WTC11 (cell line): Measurements from ENCODE around the gene SLC35B4. TPM values are rescaled to one million over a fixed set of nuclear protein-coding genes. Genes with fewer than 3 reads are reported as not detected.

Experiments
- ATAC-seq: fragments of 200-7000 bp; cut with Tn5 transposase; 2 replicates; pipeline ENCODE4 v1.10.0; 2021; ENCODE audit warnings: mild to moderate bottlenecking, moderate library complexity
- CTCF ChIA-PET: fragments of 300-600 bp; sonication (Branson Sonifier 250); formaldehyde crosslinking; loops from one replicate; lab custom pipeline; 2021; ENCODE audit warnings: antibody characterized with exemption; lab: Charles Lee
- POLR2A ChIA-PET: fragments of 350-600 bp; sonication (Branson Sonifier 250); formaldehyde crosslinking; loops from one replicate; lab custom pipeline; 2021; ENCODE audit warnings: antibody characterized with exemption; lab: Charles Lee
- DNase-seq: peaks from one replicate; pipeline ENCODE4 v3.0.0; 2021; ENCODE audit warnings: low spot score
- H3K27ac Mint-ChIP-seq: 2 replicates; pipeline ENCODE4 v1.8.0; 2021; ENCODE audit warnings: mixed read lengths
- H3K27me3 Mint-ChIP-seq: 2 replicates; pipeline ENCODE4 v1.8.0; 2021; ENCODE audit warnings: low read depth, mild to moderate bottlenecking, moderate library complexity, mixed read lengths
- H3K36me3 Mint-ChIP-seq: 2 replicates; pipeline ENCODE4 v1.8.0; 2021; ENCODE audit warnings: mixed read lengths
- H3K4me1 Mint-ChIP-seq: 2 replicates; pipeline ENCODE4 v1.8.0; 2022; ENCODE audit warnings: mixed read lengths
- H3K4me3 Mint-ChIP-seq: 2 replicates; pipeline ENCODE4 v1.8.0; 2021; ENCODE audit warnings: mild to moderate bottlenecking, moderate library complexity, mixed read lengths
- H3K9me3 Mint-ChIP-seq: 2 replicates; pipeline ENCODE4 v1.8.0; 2021; ENCODE audit warnings: mixed read lengths
- ATF2 ChIP-seq: sonication (generic); formaldehyde crosslinking; IDR thresholded peaks from 2 replicates; pipeline ENCODE4 v1.8.1; 2022; ENCODE audit warnings: low read depth, missing genetic modification reagents, borderline replicate concordance
- ETV6 ChIP-seq: sonication (generic); formaldehyde crosslinking; IDR thresholded peaks from 2 replicates; pipeline ENCODE4 v1.8.1; 2022; ENCODE audit warnings: mild to moderate bottlenecking, missing genetic modification reagents
- HMGA2 ChIP-seq: fragments of 250-450 bp; sonication (Bioruptor Pico); IDR thresholded peaks from 2 replicates; pipeline ENCODE4 v1.4.0; 2021; ENCODE audit warnings: mild to moderate bottlenecking, moderate library complexity
- IRF1 ChIP-seq: sonication (generic); formaldehyde crosslinking; IDR thresholded peaks from 2 replicates; pipeline ENCODE4 v1.8.0; 2023; ENCODE audit warnings: missing genetic modification reagents
- MYBL2 ChIP-seq: sonication (generic); formaldehyde crosslinking; IDR thresholded peaks from 2 replicates; pipeline ENCODE4 v1.8.1; 2023; ENCODE audit warnings: mild to moderate bottlenecking, moderate library complexity, missing genetic modification reagents
- NFYB ChIP-seq: sonication (generic); formaldehyde crosslinking; conservative IDR thresholded peaks from 2 replicates; pipeline ENCODE4 v1.8.0; 2022; ENCODE audit warnings: low read depth, missing genetic modification reagents
- PREB ChIP-seq: sonication (generic); formaldehyde crosslinking; IDR thresholded peaks from 2 replicates; pipeline ENCODE4 v1.8.1; 2022; ENCODE audit warnings: mild to moderate bottlenecking, missing genetic modification reagents, moderate library complexity, borderline replicate concordance
- RORB ChIP-seq: fragments of 250-450 bp; sonication (Bioruptor Pico); IDR thresholded peaks from 2 replicates; pipeline ENCODE4 v1.9.0; 2021; ENCODE audit warnings: mild to moderate bottlenecking
- USF1 ChIP-seq: sonication (generic); formaldehyde crosslinking; IDR thresholded peaks from 2 replicates; pipeline ENCODE4 v1.8.0; 2022; ENCODE audit warnings: mild to moderate bottlenecking, missing genetic modification reagents
- ZNF219 ChIP-seq: sonication (generic); formaldehyde crosslinking; IDR thresholded peaks from 2 replicates; pipeline ENCODE4 v1.8.0; 2023; ENCODE audit warnings: missing genetic modification reagents, mild to moderate bottlenecking, borderline replicate concordance
- ZNF232 ChIP-seq: sonication (generic); formaldehyde crosslinking; IDR thresholded peaks from 2 replicates; pipeline ENCODE4 v1.8.0; 2022; ENCODE audit warnings: mild to moderate bottlenecking, missing genetic modification reagents
- ZNF317 ChIP-seq: sonication (generic); formaldehyde crosslinking; IDR thresholded peaks from 2 replicates; pipeline ENCODE4 v1.8.1; 2023; ENCODE audit warnings: low read depth, mild to moderate bottlenecking, moderate library complexity, missing genetic modification reagents, borderline replicate concordance
- total RNA-seq: library from RNA; stranded (reverse); gene quantifications from 3 replicates; pipeline ENCODE4 v1.2.3, GENCODE V29; 2021
- TF ChIP-seq, protein P1 (sequence below): sonication (generic); formaldehyde crosslinking; IDR thresholded peaks from 2 replicates; pipeline ENCODE4 v1.8.1; 2023; ENCODE audit warnings: mild to moderate bottlenecking, missing genetic modification reagents, moderate library complexity
- TF ChIP-seq, protein P2 (sequence below): fragments of 250-450 bp; sonication (Bioruptor Pico); IDR thresholded peaks from 2 replicates; pipeline ENCODE4 v1.9.0; 2021; ENCODE audit warnings: mild to moderate bottlenecking
- TF ChIP-seq, protein P3 (sequence below): fragments of 250-450 bp; sonication (Bioruptor Pico); IDR thresholded peaks from 2 replicates; pipeline ENCODE4 v1.9.0; 2021; ENCODE audit warnings: mild to moderate bottlenecking
- TF ChIP-seq, protein P4 (sequence below): sonication (generic); formaldehyde crosslinking; IDR thresholded peaks from 2 replicates; pipeline ENCODE4 v1.8.0; 2022; ENCODE audit warnings: missing genetic modification reagents

SLC35B4 gene
- total RNA-seq, 1 experiment from 2014 or later = 32.6 TPM

GRCh38 chr7:134334408-134334807, 17.7 kb upstream of the SLC35B4 start (continued):
- TF ChIP-seq ZNF317 (CRISPR knock-in tag) (no peak), USF1 (CRISPR knock-in tag) (no peak)
- TF ChIP-seq, protein P1, sequence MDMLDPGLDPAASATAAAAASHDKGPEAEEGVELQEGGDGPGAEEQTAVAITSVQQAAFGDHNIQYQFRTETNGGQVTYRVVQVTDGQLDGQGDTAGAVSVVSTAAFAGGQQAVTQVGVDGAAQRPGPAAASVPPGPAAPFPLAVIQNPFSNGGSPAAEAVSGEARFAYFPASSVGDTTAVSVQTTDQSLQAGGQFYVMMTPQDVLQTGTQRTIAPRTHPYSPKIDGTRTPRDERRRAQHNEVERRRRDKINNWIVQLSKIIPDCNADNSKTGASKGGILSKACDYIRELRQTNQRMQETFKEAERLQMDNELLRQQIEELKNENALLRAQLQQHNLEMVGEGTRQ (CRISPR knock-in tag) = no peak

DNA sequence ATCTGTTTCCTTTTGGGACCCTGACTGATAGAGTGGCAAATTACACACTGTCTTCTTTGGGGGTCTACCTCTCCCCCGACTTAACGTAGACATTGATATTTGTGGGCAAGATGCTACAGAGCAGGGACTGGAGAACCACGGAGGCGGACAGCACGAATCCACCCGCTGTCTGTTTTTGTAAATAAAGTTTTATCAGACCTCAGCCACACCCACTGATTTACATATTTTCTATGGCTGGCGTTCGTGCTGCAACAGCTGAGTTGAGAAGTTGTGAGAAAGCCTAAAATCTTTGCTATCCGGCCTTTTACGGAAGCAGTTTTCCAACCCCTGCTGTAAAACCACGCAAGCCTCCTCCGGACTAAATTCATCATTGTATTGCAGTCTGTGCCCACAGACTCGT, 17.2 kb upstream of the SLC35B4 start:
- H3K4me3 Mint-ChIP-seq = no peak overlapping the region
- no peaks in the 10 kb centered on the region for H3K36me3 Mint-ChIP-seq
- ChIA-PET POLR2A (no interaction called here), CTCF (no interaction called here)
- H3K9me3 Mint-ChIP-seq = peaks cover 17% of the 10 kb centered on the region
- TF ChIP-seq PREB (CRISPR knock-in tag) (no peak), ZNF232 (CRISPR knock-in tag) (no peak)
- H3K4me1 Mint-ChIP-seq = no peaks in the 10 kb centered on the region
- peaks cover 3% of the 10 kb centered on the region; the same call in 1 of the 2 replicates for H3K27me3 Mint-ChIP-seq
- DNase-seq (no peak), ATAC-seq (no peak)
- no peak overlapping the region for H3K27ac Mint-ChIP-seq

GRCh38 chr7:134332892-134333291, 16.2 kb upstream of the SLC35B4 start:
- TF ChIP-seq IRF1 (CRISPR knock-in tag) = no peak
- TF ChIP-seq HMGA2 (CRISPR knock-in tag) = peak; percentile 91
- TF ChIP-seq, all 79 proteins: peak for 1
- no peaks in the 10 kb centered on the region for H3K4me1 Mint-ChIP-seq
- DNase-seq (no peak), ATAC-seq (no peak)
- H3K27me3 Mint-ChIP-seq = peaks cover 3% of the 10 kb centered on the region; the same call in 1 of the 2 replicates
- POLR2A ChIA-PET = no interaction called here
- peaks cover 13% of the 10 kb centered on the region for H3K9me3 Mint-ChIP-seq
- H3K27ac Mint-ChIP-seq = no peak overlapping the region
- no peak overlapping the region for H3K4me3 Mint-ChIP-seq
- CTCF ChIA-PET = interaction anchor here (2.5 kb wide), 1 partner anchor 88 kb away, joined by 7 read pairs; no protein-coding TSS in a partner anchor
- H3K36me3 Mint-ChIP-seq = no peaks in the 10 kb centered on the region

GRCh38 chr7:134331393-134331792, 14.7 kb upstream of the SLC35B4 start:
- ATAC-seq = no peak
- H3K27ac Mint-ChIP-seq = no peak overlapping the region
- no peaks in the 10 kb centered on the region for H3K36me3 Mint-ChIP-seq
- peaks cover 3% of the 10 kb centered on the region; the same call in 1 of the 2 replicates for H3K27me3 Mint-ChIP-seq
- peaks cover 13% of the 10 kb centered on the region for H3K9me3 Mint-ChIP-seq
- H3K4me3 Mint-ChIP-seq = no peak overlapping the region
- ChIA-PET CTCF (interaction anchor here (0.6 to 2.5 kb wide), 2 partner anchors 17 to 89 kb away, joined by 6 to 7 read pairs; no protein-coding TSS in a partner anchor), POLR2A (no interaction called here)
- DNase-seq = no peak
- no peaks in the 10 kb centered on the region; the same call in 1 of the 2 replicates for H3K4me1 Mint-ChIP-seq
- TF ChIP-seq PREB (CRISPR knock-in tag) = no peak
- no peak for TF ChIP-seq ATF2 (CRISPR knock-in tag)
- TF ChIP-seq, protein P2, sequence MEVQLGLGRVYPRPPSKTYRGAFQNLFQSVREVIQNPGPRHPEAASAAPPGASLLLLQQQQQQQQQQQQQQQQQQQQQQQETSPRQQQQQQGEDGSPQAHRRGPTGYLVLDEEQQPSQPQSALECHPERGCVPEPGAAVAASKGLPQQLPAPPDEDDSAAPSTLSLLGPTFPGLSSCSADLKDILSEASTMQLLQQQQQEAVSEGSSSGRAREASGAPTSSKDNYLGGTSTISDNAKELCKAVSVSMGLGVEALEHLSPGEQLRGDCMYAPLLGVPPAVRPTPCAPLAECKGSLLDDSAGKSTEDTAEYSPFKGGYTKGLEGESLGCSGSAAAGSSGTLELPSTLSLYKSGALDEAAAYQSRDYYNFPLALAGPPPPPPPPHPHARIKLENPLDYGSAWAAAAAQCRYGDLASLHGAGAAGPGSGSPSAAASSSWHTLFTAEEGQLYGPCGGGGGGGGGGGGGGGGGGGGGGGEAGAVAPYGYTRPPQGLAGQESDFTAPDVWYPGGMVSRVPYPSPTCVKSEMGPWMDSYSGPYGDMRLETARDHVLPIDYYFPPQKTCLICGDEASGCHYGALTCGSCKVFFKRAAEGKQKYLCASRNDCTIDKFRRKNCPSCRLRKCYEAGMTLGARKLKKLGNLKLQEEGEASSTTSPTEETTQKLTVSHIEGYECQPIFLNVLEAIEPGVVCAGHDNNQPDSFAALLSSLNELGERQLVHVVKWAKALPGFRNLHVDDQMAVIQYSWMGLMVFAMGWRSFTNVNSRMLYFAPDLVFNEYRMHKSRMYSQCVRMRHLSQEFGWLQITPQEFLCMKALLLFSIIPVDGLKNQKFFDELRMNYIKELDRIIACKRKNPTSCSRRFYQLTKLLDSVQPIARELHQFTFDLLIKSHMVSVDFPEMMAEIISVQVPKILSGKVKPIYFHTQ (CRISPR knock-in tag) = no peak
- TF ChIP-seq ZNF219 = no peak
- no peak for TF ChIP-seq RORB (CRISPR knock-in tag)
- TF ChIP-seq, protein P3, sequence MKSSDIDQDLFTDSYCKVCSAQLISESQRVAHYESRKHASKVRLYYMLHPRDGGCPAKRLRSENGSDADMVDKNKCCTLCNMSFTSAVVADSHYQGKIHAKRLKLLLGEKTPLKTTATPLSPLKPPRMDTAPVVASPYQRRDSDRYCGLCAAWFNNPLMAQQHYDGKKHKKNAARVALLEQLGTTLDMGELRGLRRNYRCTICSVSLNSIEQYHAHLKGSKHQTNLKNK (CRISPR knock-in tag) = no peak
- TF ChIP-seq ETV6 = no peak
- no peak for TF ChIP-seq NFYB (CRISPR knock-in tag)
- no peak for TF ChIP-seq MYBL2 (CRISPR knock-in tag)
- TF ChIP-seq, protein P4, sequence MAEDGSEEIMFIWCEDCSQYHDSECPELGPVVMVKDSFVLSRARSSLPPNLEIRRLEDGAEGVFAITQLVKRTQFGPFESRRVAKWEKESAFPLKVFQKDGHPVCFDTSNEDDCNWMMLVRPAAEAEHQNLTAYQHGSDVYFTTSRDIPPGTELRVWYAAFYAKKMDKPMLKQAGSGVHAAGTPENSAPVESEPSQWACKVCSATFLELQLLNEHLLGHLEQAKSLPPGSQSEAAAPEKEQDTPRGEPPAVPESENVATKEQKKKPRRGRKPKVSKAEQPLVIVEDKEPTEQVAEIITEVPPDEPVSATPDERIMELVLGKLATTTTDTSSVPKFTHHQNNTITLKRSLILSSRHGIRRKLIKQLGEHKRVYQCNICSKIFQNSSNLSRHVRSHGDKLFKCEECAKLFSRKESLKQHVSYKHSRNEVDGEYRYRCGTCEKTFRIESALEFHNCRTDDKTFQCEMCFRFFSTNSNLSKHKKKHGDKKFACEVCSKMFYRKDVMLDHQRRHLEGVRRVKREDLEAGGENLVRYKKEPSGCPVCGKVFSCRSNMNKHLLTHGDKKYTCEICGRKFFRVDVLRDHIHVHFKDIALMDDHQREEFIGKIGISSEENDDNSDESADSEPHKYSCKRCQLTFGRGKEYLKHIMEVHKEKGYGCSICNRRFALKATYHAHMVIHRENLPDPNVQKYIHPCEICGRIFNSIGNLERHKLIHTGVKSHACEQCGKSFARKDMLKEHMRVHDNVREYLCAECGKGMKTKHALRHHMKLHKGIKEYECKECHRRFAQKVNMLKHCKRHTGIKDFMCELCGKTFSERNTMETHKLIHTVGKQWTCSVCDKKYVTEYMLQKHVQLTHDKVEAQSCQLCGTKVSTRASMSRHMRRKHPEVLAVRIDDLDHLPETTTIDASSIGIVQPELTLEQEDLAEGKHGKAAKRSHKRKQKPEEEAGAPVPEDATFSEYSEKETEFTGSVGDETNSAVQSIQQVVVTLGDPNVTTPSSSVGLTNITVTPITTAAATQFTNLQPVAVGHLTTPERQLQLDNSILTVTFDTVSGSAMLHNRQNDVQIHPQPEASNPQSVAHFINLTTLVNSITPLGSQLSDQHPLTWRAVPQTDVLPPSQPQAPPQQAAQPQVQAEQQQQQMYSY = no peak
